Activated CD4-positive, alpha-beta T cell treated with anti-CD3 and anti-CD28 coated beads for 36 hours (primary cell): ENCODE measurements around the gene NEO1. TPM values are rescaled to one million over a fixed set of nuclear protein-coding genes. Genes with fewer than 3 reads are reported as not detected.
A peak's percentile ranks its signal among the peaks of the same experiment; 100 is the strongest.

Source experiments
- ATAC-seq: fragments of 200-7000 bp; cut with Tn5 transposase; one replicate; pipeline ENCODE4 v1.10.0; 2021; ENCODE audit warnings: mild to moderate bottlenecking, moderate library complexity
- CTCF ChIA-PET: fragments of 350-600 bp; sonication (Branson Sonifier 250); formaldehyde crosslinking; loops from one replicate; lab custom pipeline; 2021; ENCODE audit warnings: antibody characterized with exemption; lab: Charles Lee
- POLR2A ChIA-PET: fragments of 350-600 bp; sonication (Branson Sonifier 250); formaldehyde crosslinking; loops from one replicate; lab custom pipeline; 2021; ENCODE audit warnings: antibody characterized with exemption, inconsistent platforms; lab: Charles Lee
- DNase-seq: peaks from one replicate; pipeline ENCODE4 v3.0.0-alpha.2; 2020
- H3K27ac Mint-ChIP-seq: one replicate; pipeline ENCODE4 v1.8.0; 2021; ENCODE audit warnings: mixed read lengths
- H3K27me3 Mint-ChIP-seq: one replicate; pipeline ENCODE4 v1.8.0; 2021; ENCODE audit warnings: mixed read lengths
- H3K36me3 Mint-ChIP-seq: one replicate; pipeline ENCODE4 v1.8.0; 2021; ENCODE audit warnings: low read depth, mixed read lengths
- H3K4me1 Mint-ChIP-seq: one replicate; pipeline ENCODE4 v1.8.0; 2021; ENCODE audit warnings: mixed read lengths
- H3K4me3 Mint-ChIP-seq: one replicate; pipeline ENCODE4 v1.8.0; 2021; ENCODE audit warnings: mild to moderate bottlenecking, moderate library complexity, mixed read lengths
- H3K9me3 Mint-ChIP-seq: one replicate; pipeline ENCODE4 v1.8.0; 2021; ENCODE audit warnings: low read depth, mixed read lengths
- intact Hi-C, 2 experiments: fragments of 100-400 bp; cut with DNase I in 1 of 2; cut with micrococcal nuclease in 1 of 2; formaldehyde crosslinking; loops; one replicate each; pipeline versions ENCODE4 v1.14.2 to v1.15.1; 2022 to 2024; cut with DNase I, micrococcal nuclease
- total RNA-seq, 2 experiments: library from RNA; stranded (reverse); gene quantifications; one replicate each; pipeline ENCODE4 v1.2.3, GENCODE V29; 2021

The NEO1 gene
- total RNA-seq, 2 experiments from 2014 or later: 6.6 to 8.0 TPM

GRCh38 chr15:73225358-73226015 is 173.2 kb downstream of the NEO1 start:
- Mint-ChIP-seq H3K9me3 (peaks cover 6% of the 10 kb centered on the region), H3K27ac (no peak overlapping the region), H3K27me3 (peaks cover 3% of the 10 kb centered on the region), H3K4me3 (no peak overlapping the region), H3K4me1 (peaks cover 12% of the 10 kb centered on the region), H3K36me3 (peaks cover 10% of the 10 kb centered on the region)
- intact Hi-C loops: loop anchor here in 1 of 2 experiments (5.0 kb wide), 1 partner anchor 83 kb away; no protein-coding TSS in a partner anchor
- ATAC-seq (peak; percentile 78), DNase-seq (peak; percentile 68)
- ChIA-PET POLR2A (no interaction called here), CTCF (interaction anchor here (0.7 to 1.1 kb wide), 3 partner anchors 8 to 17 kb away, joined by 3 to 4 read pairs (median 3); no protein-coding TSS in a partner anchor)

GRCh38 chr15:73226093-73226814 is 174.0 kb downstream of the NEO1 start:
- peaks cover 10% of the 10 kb centered on the region for H3K36me3 Mint-ChIP-seq
- ATAC-seq: no peak

GRCh38 chr15:73227433-73228056 is 175.3 kb downstream of the NEO1 start:
- no peak for ATAC-seq
- no peak overlapping the region for H3K4me3 Mint-ChIP-seq
- ChIA-PET CTCF (interaction anchor here (0.7 to 1.5 kb wide), 2 partner anchors 14 to 46 kb away, joined by 3 to 5 read pairs; no protein-coding TSS in a partner anchor), POLR2A (no interaction called here)
- peaks cover 3% of the 10 kb centered on the region for H3K27me3 Mint-ChIP-seq
- H3K9me3 Mint-ChIP-seq: peaks cover 4% of the 10 kb centered on the region
- H3K36me3 Mint-ChIP-seq: peaks cover 9% of the 10 kb centered on the region
- peaks cover 12% of the 10 kb centered on the region for H3K4me1 Mint-ChIP-seq
- H3K27ac Mint-ChIP-seq: no peak overlapping the region
- no peak for DNase-seq
- intact Hi-C loops: loop anchor here in 1 of 2 experiments (5.0 kb wide), 1 partner anchor 85 kb away; no protein-coding TSS in a partner anchor

More at GRCh38 chr15:73226093-73226814, 174.0 kb downstream of the NEO1 start:
- no peak overlapping the region for H3K27ac Mint-ChIP-seq
- POLR2A ChIA-PET: no interaction called here
- CTCF ChIA-PET: interaction anchor here (1.0 to 1.5 kb wide), 3 partner anchors 8 to 17 kb away, joined by 3 to 5 read pairs (median 4); no protein-coding TSS in a partner anchor
- intact Hi-C loops: loop anchor here in 1 of 2 experiments (5.0 kb wide), 1 partner anchor 84 kb away; no protein-coding TSS in a partner anchor
- no peak for DNase-seq
- H3K27me3 Mint-ChIP-seq: peaks cover 3% of the 10 kb centered on the region
- peaks cover 6% of the 10 kb centered on the region for H3K9me3 Mint-ChIP-seq
- H3K4me3 Mint-ChIP-seq: no peak overlapping the region
- peaks cover 12% of the 10 kb centered on the region for H3K4me1 Mint-ChIP-seq

GRCh38 chr15:73228128-73228646 is 175.9 kb downstream of the NEO1 start:
- intact Hi-C loops: loop anchor here in 1 of 2 experiments (5.0 kb wide), 1 partner anchor 86 kb away; no protein-coding TSS in a partner anchor
- POLR2A ChIA-PET: no interaction called here
- H3K36me3 Mint-ChIP-seq: peaks cover 7% of the 10 kb centered on the region
- peaks cover 3% of the 10 kb centered on the region for H3K27me3 Mint-ChIP-seq
- H3K4me1 Mint-ChIP-seq: peaks cover 11% of the 10 kb centered on the region
- H3K4me3 Mint-ChIP-seq: no peak overlapping the region
- H3K9me3 Mint-ChIP-seq: peaks cover 4% of the 10 kb centered on the region
- DNase-seq (no peak), ATAC-seq (no peak)
- CTCF ChIA-PET: interaction anchor here (0.7 kb wide), 1 partner anchor 45 kb away, joined by 3 read pairs; no protein-coding TSS in a partner anchor
- no peak overlapping the region for H3K27ac Mint-ChIP-seq

GRCh38 chr15:73231661-73232419 is 179.6 kb downstream of the NEO1 start:
- H3K27ac Mint-ChIP-seq: no peak overlapping the region
- POLR2A ChIA-PET: no interaction called here
- peaks cover 5% of the 10 kb centered on the region for H3K36me3 Mint-ChIP-seq
- CTCF ChIA-PET: interaction anchor here (0.7 to 8.4 kb wide), 2 partner anchors 9 to 43 kb away, joined by 4 to 39 read pairs; no protein-coding TSS in a partner anchor
- DNase-seq: no peak
- peaks cover 3% of the 10 kb centered on the region for H3K27me3 Mint-ChIP-seq
- peaks cover 4% of the 10 kb centered on the region for H3K9me3 Mint-ChIP-seq
- H3K4me1 Mint-ChIP-seq: no peaks in the 10 kb centered on the region
- no peak overlapping the region for H3K4me3 Mint-ChIP-seq
- ATAC-seq: no peak
- intact Hi-C loops: no loop called here

GRCh38 chr15:73232776-73233175 is 180.5 kb downstream of the NEO1 start:
- intact Hi-C loops: no loop called here
- ChIA-PET POLR2A (interaction anchor here (0.7 kb wide), 1 partner anchor 157 kb away, joined by 3 read pairs; no protein-coding TSS in a partner anchor), CTCF (interaction anchor here (0.9 to 8.4 kb wide), 4 partner anchors 9 to 42 kb away, joined by 3 to 39 read pairs (median 6); no protein-coding TSS in a partner anchor)
- H3K4me3 Mint-ChIP-seq: no peak overlapping the region
- peaks cover 4% of the 10 kb centered on the region for H3K9me3 Mint-ChIP-seq
- no peaks in the 10 kb centered on the region for H3K4me1 Mint-ChIP-seq
- no peak overlapping the region for H3K27ac Mint-ChIP-seq
- peaks cover 3% of the 10 kb centered on the region for H3K27me3 Mint-ChIP-seq
- DNase-seq (no peak), ATAC-seq (no peak)
- H3K36me3 Mint-ChIP-seq: peaks cover 5% of the 10 kb centered on the region

- H3K9me3 Mint-ChIP-seq: peaks cover 4% of the 10 kb centered on the region
- peaks cover 3% of the 10 kb centered on the region for H3K27me3 Mint-ChIP-seq
- ChIA-PET POLR2A (no interaction called here), CTCF (interaction anchor here (0.9 to 8.4 kb wide), 5 partner anchors 8 to 41 kb away, joined by 3 to 39 read pairs (median 5); no protein-coding TSS in a partner anchor)
- no peak for ATAC-seq
- no peaks in the 10 kb centered on the region for H3K4me1 Mint-ChIP-seq
- no peak overlapping the region for H3K4me3 Mint-ChIP-seq
- no peak for DNase-seq
- peaks cover 5% of the 10 kb centered on the region for H3K36me3 Mint-ChIP-seq
- H3K27ac Mint-ChIP-seq: no peak overlapping the region
- intact Hi-C loops: no loop called here
These were observed 181.4 kb downstream of the NEO1 start for GRCh38 chr15:73233623-73234022.

- no peak overlapping the region for H3K27ac Mint-ChIP-seq
- H3K27me3 Mint-ChIP-seq: no peaks in the 10 kb centered on the region
- H3K4me1 Mint-ChIP-seq: no peaks in the 10 kb centered on the region
- H3K36me3 Mint-ChIP-seq: no peaks in the 10 kb centered on the region
- CTCF ChIA-PET: interaction anchor here (0.6 to 8.4 kb wide), 6 partner anchors 17 to 1406 kb away, joined by 3 to 39 read pairs (median 4); no protein-coding TSS in a partner anchor
- intact Hi-C loops: no loop called here
- POLR2A ChIA-PET: no interaction called here
- DNase-seq (no peak), ATAC-seq (no peak)
- no peak overlapping the region for H3K4me3 Mint-ChIP-seq
- H3K9me3 Mint-ChIP-seq: no peaks in the 10 kb centered on the region
These were observed 185.6 kb downstream of the NEO1 start for GRCh38 chr15:73237910-73238309.

- ChIA-PET POLR2A (no interaction called here), CTCF (interaction anchor here (0.7 to 8.4 kb wide), 10 partner anchors 9 to 472 kb away, joined by 3 to 39 read pairs (median 8); no protein-coding TSS in a partner anchor)
- Mint-ChIP-seq H3K9me3 (no peaks in the 10 kb centered on the region), H3K36me3 (no peaks in the 10 kb centered on the region), H3K4me1 (no peaks in the 10 kb centered on the region), H3K4me3 (no peak overlapping the region), H3K27me3 (no peaks in the 10 kb centered on the region), H3K27ac (no peak overlapping the region)
- DNase-seq: no peak
- ATAC-seq: no peak
- intact Hi-C loops: loop anchor here (2.0 to 10.0 kb wide), 6 partner anchors 398 to 635 kb away; partner anchors contain the start of gene ADPGK (in 1 of the 2)
These were observed 187.4 kb downstream of the NEO1 start for GRCh38 chr15:73239564-73240215.
